H9 (cell line): ENCODE data around the gene FFAR3. TPM values are rescaled to one million over a fixed set of nuclear protein-coding genes. Genes with fewer than 3 reads are reported as not detected.
"Not testable (repeated sequence)": the region's sequence is repeated elsewhere in the genome, so short reads cannot be mapped to it uniquely, and the experiment has no call there.

Source experiments
- DNase-seq: peaks from one replicate; pipeline ENCODE4 v3.0.0-alpha.2; 2017
- H2AFZ ChIP-seq: one replicate; pipeline ENCODE4 v1.6.1; 2013; ENCODE audit warnings: mild to moderate bottlenecking, low read length, control low read depth, moderate library complexity
- H2AK5ac ChIP-seq: 2 replicates; pipeline ENCODE4 v1.6.1; 2013; ENCODE audit warnings: low read length, control low read depth, mixed read lengths; ENCODE audit not compliant: insufficient read length
- H2BK120ac ChIP-seq: one replicate; pipeline ENCODE4 v1.6.1; 2013; ENCODE audit warnings: low read depth, mild to moderate bottlenecking, low read length, control low read depth, inconsistent platforms; ENCODE audit not compliant: poor library complexity, severe bottlenecking
- H2BK12ac ChIP-seq: 2 replicates; pipeline ENCODE4 v1.6.1; 2013; ENCODE audit warnings: low read length, control low read depth, mixed read lengths, low read depth; ENCODE audit not compliant: insufficient read length
- H2BK15ac ChIP-seq: 2 replicates; pipeline ENCODE4 v1.6.1; 2013; ENCODE audit warnings: low read depth, low read length, control low read depth
- H2BK20ac ChIP-seq: one replicate; pipeline ENCODE4 v1.6.1; 2013; ENCODE audit warnings: low read depth, mild to moderate bottlenecking, low read length, control low read depth, inconsistent platforms; ENCODE audit not compliant: poor library complexity, severe bottlenecking
- H2BK5ac ChIP-seq: 2 replicates; pipeline ENCODE4 v1.6.1; 2013; ENCODE audit warnings: low read length, control low read depth, mixed read lengths; ENCODE audit not compliant: insufficient read length
- H3K14ac ChIP-seq: 2 replicates; pipeline ENCODE4 v1.6.1; 2013; ENCODE audit warnings: low read length, control low read depth; ENCODE audit not compliant: insufficient read depth
- H3K18ac ChIP-seq: 2 replicates; pipeline ENCODE4 v1.6.1; 2013; ENCODE audit warnings: low read depth, mild to moderate bottlenecking, mixed read lengths, low read length, control low read depth; ENCODE audit not compliant: insufficient read length
- H3K23ac ChIP-seq: 2 replicates; pipeline ENCODE4 v1.6.1; 2013; ENCODE audit warnings: low read length, control low read depth, mixed read lengths, low read depth; ENCODE audit not compliant: insufficient read length
- H3K23me2 ChIP-seq: 2 replicates; pipeline ENCODE4 v1.6.1; 2013; ENCODE audit warnings: low read depth, mild to moderate bottlenecking, mixed read lengths, low read length, control low read depth; ENCODE audit not compliant: insufficient read length, poor library complexity, severe bottlenecking
- H3K27ac ChIP-seq: 2 replicates; pipeline ENCODE4 v1.5.1; 2013; ENCODE audit warnings: low read length, control low read depth, mixed read lengths, low read depth; ENCODE audit not compliant: insufficient read length
- H3K27me3 ChIP-seq: 2 replicates; pipeline ENCODE4 v1.6.1; 2013; ENCODE audit warnings: low read length, control low read depth, inconsistent platforms; ENCODE audit not compliant: insufficient read depth
- H3K4ac ChIP-seq: 2 replicates; pipeline ENCODE4 v1.6.1; 2013; ENCODE audit warnings: low read depth, mild to moderate bottlenecking, control low read depth, inconsistent platforms, low read length, moderate library complexity
- H3K4me1 ChIP-seq: 2 replicates; pipeline ENCODE4 v1.6.1; 2013; ENCODE audit warnings: low read length, control low read depth, inconsistent platforms; ENCODE audit not compliant: insufficient read depth
- H3K4me2 ChIP-seq: 2 replicates; pipeline ENCODE4 v1.6.1; 2013; ENCODE audit warnings: low read length, control low read depth, mixed read lengths; ENCODE audit not compliant: insufficient read length, insufficient read depth
- H3K56ac ChIP-seq: 2 replicates; pipeline ENCODE4 v1.6.1; 2013; ENCODE audit warnings: low read depth, mild to moderate bottlenecking, mixed read lengths, low read length, control low read depth; ENCODE audit not compliant: insufficient read length
- H3K79me1 ChIP-seq: 2 replicates; pipeline ENCODE4 v1.6.1; 2013; ENCODE audit warnings: low read depth, mild to moderate bottlenecking, moderate library complexity, low read length, control low read depth, inconsistent platforms; ENCODE audit not compliant: insufficient read depth, poor library complexity, severe bottlenecking
- H3K79me2 ChIP-seq: 2 replicates; pipeline ENCODE4 v1.6.1; 2013; ENCODE audit warnings: low read length, control low read depth, inconsistent platforms; ENCODE audit not compliant: insufficient read depth
- H3K9ac ChIP-seq: 2 replicates; pipeline ENCODE4 v1.6.1; 2013; ENCODE audit warnings: low read length, control low read depth, mixed read lengths; ENCODE audit not compliant: insufficient read length; ENCODE audit errors: extremely low read depth
- H3K9me3 ChIP-seq: one replicate; pipeline ENCODE4 v1.6.1; 2013; ENCODE audit warnings: low read depth, low read length, inconsistent platforms; ENCODE audit not compliant: control insufficient read depth
- H3T11ph ChIP-seq: one replicate; pipeline ENCODE4 v1.6.1; 2013; ENCODE audit warnings: mild to moderate bottlenecking, low read length, control low read depth, inconsistent platforms
- H4K20me1 ChIP-seq: one replicate; pipeline ENCODE4 v1.6.1; 2013; ENCODE audit not compliant: control insufficient read depth, insufficient read length, insufficient read depth
- H4K5ac ChIP-seq: 2 replicates; pipeline ENCODE4 v1.6.1; 2013; ENCODE audit warnings: low read depth, mild to moderate bottlenecking, mixed read lengths, low read length, control low read depth; ENCODE audit not compliant: insufficient read length
- H4K8ac ChIP-seq: replicated peaks from 2 replicates; pipeline ENCODE4 v1.6.1; 2013; ENCODE audit warnings: low read length, control low read depth, mixed read lengths, low read depth; ENCODE audit not compliant: insufficient read length
- H4K91ac ChIP-seq: 2 replicates; pipeline ENCODE4 v1.6.1; 2013; ENCODE audit warnings: low read depth, mild to moderate bottlenecking, moderate library complexity, mixed read lengths, low read length, control low read depth; ENCODE audit not compliant: insufficient read length
- H3K27ac Mint-ChIP-seq, 3 experiments: 2 replicates in 2 of 3; 3 replicates in 1 of 3; pipeline ENCODE4 v1.8.0; 2020 to 2021; ENCODE audit warnings: mixed read lengths in 3 of 3, mild to moderate bottlenecking in 1 of 3, moderate library complexity in 1 of 3
- H3K27me3 Mint-ChIP-seq: 2 replicates; pipeline ENCODE4 v1.8.0; 2021; ENCODE audit warnings: low read depth, mild to moderate bottlenecking, moderate library complexity, mixed read lengths
- H3K36me3 Mint-ChIP-seq, 3 experiments: 2 replicates in 2 of 3; 3 replicates in 1 of 3; pipeline ENCODE4 v1.8.0; 2020 to 2021; ENCODE audit warnings: low read depth in 3 of 3, mixed read lengths in 3 of 3; ENCODE audit not compliant: insufficient read depth in 1 of 3
- H3K4me1 Mint-ChIP-seq, 2 experiments: 2 replicates each; pipeline ENCODE4 v1.8.0; 2020; ENCODE audit warnings: mixed read lengths in 2 of 2
- H3K4me3 Mint-ChIP-seq, 2 experiments: 2 replicates in 1 of 2; 3 replicates in 1 of 2; pipeline ENCODE4 v1.8.0; 2020 to 2021; ENCODE audit warnings: mild to moderate bottlenecking in 2 of 2, mixed read lengths in 2 of 2, moderate library complexity in 1 of 2
- H3K9me3 Mint-ChIP-seq, 2 experiments: 2 replicates in 1 of 2; 3 replicates in 1 of 2; pipeline ENCODE4 v1.8.0; 2020; ENCODE audit warnings: mild to moderate bottlenecking in 2 of 2, mixed read lengths in 2 of 2, moderate library complexity in 1 of 2
- WGBS: extraction: QIAGEN DNeasy Blood & Tissue Kit; methylation state at CpG from one replicate; pipeline ENCODE4 v1.1.7; 2013; ENCODE audit warnings: missing lambda C conversion rate, low lambda C conversion rate, mixed read lengths; ENCODE audit not compliant: insufficient read length; ENCODE audit errors: extremely low coverage; 5-methylcytosine and 5-hydroxymethylcytosine counted together
- total RNA-seq: library from RNA; stranded (reverse); gene quantifications from 2 replicates; pipeline ENCODE4 v1.2.1, GENCODE V29; 2021

Gene FFAR3
- total RNA-seq, 1 experiment from 2014 or later: not detected

DNA sequence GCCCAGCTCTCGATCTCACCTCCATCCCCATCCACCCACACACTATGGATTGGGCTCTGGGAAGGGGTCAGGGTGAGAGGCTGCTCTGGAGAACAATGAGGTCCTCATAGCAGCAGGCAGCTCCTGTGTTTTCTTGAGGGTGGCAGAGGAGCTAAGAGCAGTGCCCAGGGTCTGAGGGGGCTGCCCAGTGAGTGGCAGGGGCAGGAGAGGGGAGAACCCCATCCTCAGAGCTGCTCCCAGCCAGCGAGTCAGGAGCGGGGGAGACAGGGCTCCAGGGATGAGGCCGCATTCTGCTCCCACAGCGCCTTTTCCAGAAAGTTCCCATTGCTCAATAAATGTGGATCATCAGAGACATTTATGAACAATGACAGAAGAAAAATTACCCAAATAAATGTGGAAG lies 1.8 kb downstream of the FFAR3 start:
- H2AK5ac ChIP-seq, H2BK120ac ChIP-seq, H2BK15ac ChIP-seq, H3K4me1 ChIP-seq, H2BK20ac ChIP-seq, H4K8ac ChIP-seq, H3K4ac ChIP-seq, H3K4me1 Mint-ChIP-seq, H3K4me3 Mint-ChIP-seq, H3K18ac ChIP-seq, H3K79me2 ChIP-seq, H3K27me3 Mint-ChIP-seq, H3K4me2 ChIP-seq, H3T11ph ChIP-seq, H3K14ac ChIP-seq, H3K9me3 ChIP-seq, H3K56ac ChIP-seq, H3K9me3 Mint-ChIP-seq, DNase-seq, H2AFZ ChIP-seq, H4K91ac ChIP-seq, H3K23ac ChIP-seq, H2BK5ac ChIP-seq, H3K36me3 Mint-ChIP-seq, H3K27me3 ChIP-seq, H3K9ac ChIP-seq, H4K20me1 ChIP-seq, H3K27ac ChIP-seq, H3K23me2 ChIP-seq, H3K27ac Mint-ChIP-seq, H3K79me1 ChIP-seq, H4K5ac ChIP-seq, H2BK12ac ChIP-seq: not testable (repeated sequence)
- WGBS: no CpG with 5 or more reads among the region's 5 CpGs
